ENCODE measurements around the gene PRKD1. TPM values are rescaled to one million over a fixed set of nuclear protein-coding genes. Genes with fewer than 3 reads are reported as not detected.

Gene PRKD1
- total RNA-seq, 1 donor from 2014 or later = 11.8 TPM

GRCh38 chr14:29823816-29824215, 103.8 kb downstream of the PRKD1 start:
- DNase-seq (ENCODE audit: extremely low spot score in 2 of 2) = no peak
- Histone ChIP-seq H3K4me3 (no peak overlapping the region), H3K36me3 (no peaks in the 10 kb centered on the region), H3K27ac (no peak overlapping the region), H3K27me3 (no peaks in the 10 kb centered on the region), H3K9me3 (no peaks in the 10 kb centered on the region), H3K4me1 (peaks cover 16% of the 10 kb centered on the region)
- intact Hi-C loops (cut with DNase I) = no loop called here
- TF ChIP-seq POLR2AphosphoS5 (IDR thresholded peaks at IDR 0.05; ENCODE audit: insufficient read depth in 1 of 2, low read depth in 1 of 2) (no peak), POLR2A (IDR thresholded peaks at IDR 0.05) (no peak)
- TF ChIP-seq, protein P1, sequence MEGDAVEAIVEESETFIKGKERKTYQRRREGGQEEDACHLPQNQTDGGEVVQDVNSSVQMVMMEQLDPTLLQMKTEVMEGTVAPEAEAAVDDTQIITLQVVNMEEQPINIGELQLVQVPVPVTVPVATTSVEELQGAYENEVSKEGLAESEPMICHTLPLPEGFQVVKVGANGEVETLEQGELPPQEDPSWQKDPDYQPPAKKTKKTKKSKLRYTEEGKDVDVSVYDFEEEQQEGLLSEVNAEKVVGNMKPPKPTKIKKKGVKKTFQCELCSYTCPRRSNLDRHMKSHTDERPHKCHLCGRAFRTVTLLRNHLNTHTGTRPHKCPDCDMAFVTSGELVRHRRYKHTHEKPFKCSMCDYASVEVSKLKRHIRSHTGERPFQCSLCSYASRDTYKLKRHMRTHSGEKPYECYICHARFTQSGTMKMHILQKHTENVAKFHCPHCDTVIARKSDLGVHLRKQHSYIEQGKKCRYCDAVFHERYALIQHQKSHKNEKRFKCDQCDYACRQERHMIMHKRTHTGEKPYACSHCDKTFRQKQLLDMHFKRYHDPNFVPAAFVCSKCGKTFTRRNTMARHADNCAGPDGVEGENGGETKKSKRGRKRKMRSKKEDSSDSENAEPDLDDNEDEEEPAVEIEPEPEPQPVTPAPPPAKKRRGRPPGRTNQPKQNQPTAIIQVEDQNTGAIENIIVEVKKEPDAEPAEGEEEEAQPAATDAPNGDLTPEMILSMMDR (IDR thresholded peaks at IDR 0.05) = no peak

GRCh38 chr14:29822430-29822709, 105.3 kb downstream of the PRKD1 start:
- TF ChIP-seq, protein P1 (IDR thresholded peaks at IDR 0.05) = no peak

GRCh38 chr14:29821661-29822429, 105.8 kb downstream of the PRKD1 start:
- H3K4me3 ChIP-seq = no peak overlapping the region
- no peaks in the 10 kb centered on the region for H3K36me3 ChIP-seq
- no peaks in the 10 kb centered on the region for H3K27me3 ChIP-seq
- peaks cover 16% of the 10 kb centered on the region for H3K4me1 ChIP-seq
- intact Hi-C loops (cut with DNase I) = no loop called here
- TF ChIP-seq, protein P1 (IDR thresholded peaks at IDR 0.05) = no peak
- no peak for TF ChIP-seq POLR2A (IDR thresholded peaks at IDR 0.05)
- TF ChIP-seq POLR2AphosphoS5 (IDR thresholded peaks at IDR 0.05; ENCODE audit: insufficient read depth in 1 of 2, low read depth in 1 of 2) = no peak
- DNase-seq (ENCODE audit: extremely low spot score in 2 of 2) = no peak
- H3K27ac ChIP-seq = no peak overlapping the region
- no peaks in the 10 kb centered on the region for H3K9me3 ChIP-seq

More at GRCh38 chr14:29822430-29822709, 105.3 kb downstream of the PRKD1 start:
- Histone ChIP-seq H3K9me3 (no peaks in the 10 kb centered on the region), H3K27ac (no peak overlapping the region), H3K4me3 (no peak overlapping the region), H3K36me3 (no peaks in the 10 kb centered on the region), H3K4me1 (peaks cover 16% of the 10 kb centered on the region), H3K27me3 (no peaks in the 10 kb centered on the region)
- intact Hi-C loops (cut with DNase I) = no loop called here
- DNase-seq (ENCODE audit: extremely low spot score in 2 of 2) = no peak

DNA sequence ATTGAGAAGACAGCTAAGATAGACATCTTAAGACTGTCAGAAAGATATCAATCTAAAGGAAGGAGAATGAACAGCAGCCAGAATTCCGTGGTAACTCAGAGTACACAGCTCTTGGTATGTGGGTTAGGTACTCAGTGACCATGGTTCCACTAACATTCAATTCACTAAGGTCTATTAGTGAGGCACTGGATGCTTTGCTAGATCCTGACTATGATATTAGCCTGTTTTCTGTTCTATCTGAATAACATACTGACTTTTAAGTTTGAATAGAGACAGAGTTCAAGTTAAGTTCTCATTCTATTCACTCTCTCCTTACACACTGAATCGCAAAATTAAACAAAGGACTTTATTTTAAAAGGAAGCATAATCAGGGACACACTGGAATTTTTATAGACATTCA, 106.4 kb downstream of the PRKD1 start:
- H3K4me1 ChIP-seq = peaks cover 16% of the 10 kb centered on the region
- no peaks in the 10 kb centered on the region for H3K9me3 ChIP-seq
- TF ChIP-seq, protein P1 (IDR thresholded peaks at IDR 0.05) = no peak
- TF ChIP-seq POLR2AphosphoS5 (IDR thresholded peaks at IDR 0.05; ENCODE audit: insufficient read depth in 1 of 2, low read depth in 1 of 2) = no peak
- no peak for TF ChIP-seq POLR2A (IDR thresholded peaks at IDR 0.05)
- intact Hi-C loops (cut with DNase I) = no loop called here
- no peak overlapping the region for H3K27ac ChIP-seq
- DNase-seq (ENCODE audit: extremely low spot score in 2 of 2) = no peak
- no peaks in the 10 kb centered on the region for H3K27me3 ChIP-seq
- H3K4me3 ChIP-seq = no peak overlapping the region
- H3K36me3 ChIP-seq = no peaks in the 10 kb centered on the region

DNA sequence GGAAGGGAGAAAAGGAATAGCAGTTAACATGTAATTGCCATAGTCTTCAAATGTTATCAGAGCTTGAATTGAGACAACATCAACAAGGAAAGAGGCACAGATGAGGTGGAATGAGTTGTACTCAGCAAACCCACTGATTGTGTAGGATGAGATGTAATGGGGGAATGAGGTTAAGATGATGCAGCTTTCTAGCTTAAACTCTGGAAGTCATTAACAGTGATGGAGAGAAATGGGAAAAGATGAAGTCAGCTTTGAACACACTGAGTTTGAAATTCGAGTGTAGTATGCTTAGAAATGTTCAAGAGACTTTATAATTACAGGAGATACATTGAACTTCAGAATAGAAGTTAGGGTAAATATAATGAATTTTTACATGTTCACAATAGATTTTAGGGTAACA, 106.9 kb downstream of the PRKD1 start:
- intact Hi-C loops (cut with DNase I) = no loop called here
- no peaks in the 10 kb centered on the region for H3K27me3 ChIP-seq
- H3K36me3 ChIP-seq = no peaks in the 10 kb centered on the region
- no peak overlapping the region for H3K4me3 ChIP-seq
- H3K4me1 ChIP-seq = peaks cover 16% of the 10 kb centered on the region
- H3K9me3 ChIP-seq = no peaks in the 10 kb centered on the region
- no peak overlapping the region for H3K27ac ChIP-seq
- DNase-seq (ENCODE audit: extremely low spot score in 2 of 2) = no peak
- no peak for TF ChIP-seq POLR2A (IDR thresholded peaks at IDR 0.05)
- TF ChIP-seq, protein P1 (IDR thresholded peaks at IDR 0.05) = no peak
- no peak for TF ChIP-seq POLR2AphosphoS5 (IDR thresholded peaks at IDR 0.05; ENCODE audit: insufficient read depth in 1 of 2, low read depth in 1 of 2)
